HepG2 (cell line): ENCODE measurements around the gene SPTBN4. TPM values are rescaled to one million over a fixed set of nuclear protein-coding genes. Genes with fewer than 3 reads are reported as not detected.

Source experiments
- ARNT2 ChIP-seq: sonication (generic); formaldehyde crosslinking; IDR thresholded peaks from 2 replicates; pipeline ENCODE4 v1.8.0; 2022; ENCODE audit warnings: mild to moderate bottlenecking, low read depth, missing genetic modification reagents, moderate library complexity
- BCL3 ChIP-seq: sonication (generic); formaldehyde crosslinking; IDR thresholded peaks from 2 replicates; pipeline ENCODE4 v1.5.1; 2020; ENCODE audit warnings: mild to moderate bottlenecking, missing genetic modification reagents, moderate library complexity
- FOXA1 ChIP-seq, 2 experiments: fragments of 450-650 bp in 1 of 2; sonication (generic) in 1 of 2; formaldehyde crosslinking in 1 of 2; IDR thresholded peaks; 2 replicates each; pipeline versions ENCODE4 v1.4.0 to v1.6.1; 2016 to 2020; ENCODE audit warnings: missing genetic modification reagents in 1 of 2
- FOXA3 ChIP-seq: IDR thresholded peaks from 2 replicates; pipeline ENCODE4 v1.6.1; 2016; ENCODE audit warnings: missing genetic modification reagents, missing compliant biosample characterization
- JDP2 ChIP-seq: sonication (generic); formaldehyde crosslinking; IDR thresholded peaks from 2 replicates; pipeline ENCODE4 v1.8.1; 2022; ENCODE audit warnings: missing genetic modification reagents, borderline replicate concordance
- MBNL3 ChIP-seq: fragments of 250-450 bp; sonication (Bioruptor Pico); conservative IDR thresholded peaks from 2 replicates; pipeline ENCODE4 v1.8.0; 2022; ENCODE audit warnings: mild to moderate bottlenecking, inconsistent platforms
- MED8 ChIP-seq: sonication (generic); formaldehyde crosslinking; IDR thresholded peaks from 2 replicates; pipeline ENCODE4 v1.8.1; 2023; ENCODE audit warnings: mild to moderate bottlenecking, missing genetic modification reagents; ENCODE audit not compliant: insufficient replicate concordance
- MEIS2 ChIP-seq: sonication (generic); formaldehyde crosslinking; IDR thresholded peaks from 2 replicates; pipeline ENCODE4 v1.9.0; 2021; ENCODE audit warnings: mild to moderate bottlenecking, missing genetic modification reagents
- MLLT10 ChIP-seq: sonication (generic); formaldehyde crosslinking; IDR thresholded peaks from 2 replicates; pipeline ENCODE4 v1.4.0; 2020; ENCODE audit warnings: missing genetic modification reagents
- REST ChIP-seq, 2 experiments: IDR thresholded peaks; 2 replicates each; pipeline ENCODE4 v1.6.1; 2011 to 2012; ENCODE audit warnings: low read length in 2 of 2, borderline replicate concordance in 1 of 2, low read depth in 1 of 2, mild to moderate bottlenecking in 1 of 2, moderate library complexity in 1 of 2
- ZBTB20 ChIP-seq: sonication (generic); formaldehyde crosslinking; IDR thresholded peaks from 2 replicates; pipeline ENCODE4 v1.8.1; 2023; ENCODE audit warnings: missing genetic modification reagents, low read depth, mild to moderate bottlenecking, borderline replicate concordance
- polyA plus RNA-seq, 8 experiments: library from polyadenylated mRNA; depleted of rRNA in 3 of 8; stranded (reverse) in 7 of 8; unstranded in 1 of 8; fragments of >200 nt; fragmentation: Illumina TruSeq in 4 of 8; extraction: Trizol in 4 of 8; gene quantifications; 2 replicates each; pipeline versions ENCODE4 v1.2.1 to v1.2.3, GENCODE V29; 2011 to 2016; ENCODE audit warnings: low read depth in 4 of 8, missing spikeins in 1 of 8, mixed read lengths in 1 of 8; ENCODE audit not compliant: insufficient read depth in 1 of 8
- total RNA-seq, 5 experiments: library from RNA; depleted of rRNA; stranded (reverse); fragments of >200 nt; fragmentation: Illumina TruSeq; extraction: Trizol; gene quantifications; 2 replicates each; pipeline ENCODE4 v1.2.3, GENCODE V29; 2016; ENCODE audit warnings: low read depth in 1 of 5
- TF ChIP-seq, protein P1 (sequence below): sonication (generic); formaldehyde crosslinking; IDR thresholded peaks from 2 replicates; pipeline ENCODE4 v1.4.0; 2020; ENCODE audit warnings: missing genetic modification reagents, borderline replicate concordance
- TF ChIP-seq, protein P2 (sequence below): sonication (generic); formaldehyde crosslinking; IDR thresholded peaks from 2 replicates; pipeline ENCODE4 v1.4.0; 2020; ENCODE audit warnings: missing genetic modification reagents

SPTBN4 gene
- total and polyA plus RNA-seq, 2 of the 13 experiments (the other 11 are each of a cell fraction or from before 2014, with no cell fraction given) = 0.11 TPM

DNA sequence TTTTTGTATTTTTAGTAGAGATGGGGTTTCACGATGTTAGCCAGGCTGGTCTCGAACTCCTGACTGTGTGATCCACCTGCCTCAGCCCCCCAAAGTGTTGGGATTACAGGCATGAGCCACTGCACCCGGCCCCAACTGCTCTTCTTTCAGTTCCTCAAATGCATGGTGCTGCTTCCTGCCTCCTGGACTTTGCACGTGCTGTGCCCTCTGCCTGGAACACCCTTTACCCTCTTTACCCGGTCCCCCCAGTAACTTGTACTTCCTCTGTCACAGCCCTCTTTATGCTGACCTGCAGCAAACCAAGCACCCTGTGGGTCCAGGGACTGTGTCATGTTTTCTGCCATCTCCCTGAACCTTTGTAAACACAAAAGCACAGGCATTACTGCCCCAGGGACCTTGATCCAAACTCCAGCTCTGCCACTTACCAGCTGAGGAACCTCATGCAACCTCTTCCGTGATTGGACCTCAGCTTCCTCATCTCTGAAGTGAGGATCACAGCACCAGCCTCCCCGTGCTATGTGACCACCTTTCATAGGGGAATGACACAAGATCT lies 5.1 kb upstream of the SPTBN4 start (continued):
- TF ChIP-seq, protein P1, sequence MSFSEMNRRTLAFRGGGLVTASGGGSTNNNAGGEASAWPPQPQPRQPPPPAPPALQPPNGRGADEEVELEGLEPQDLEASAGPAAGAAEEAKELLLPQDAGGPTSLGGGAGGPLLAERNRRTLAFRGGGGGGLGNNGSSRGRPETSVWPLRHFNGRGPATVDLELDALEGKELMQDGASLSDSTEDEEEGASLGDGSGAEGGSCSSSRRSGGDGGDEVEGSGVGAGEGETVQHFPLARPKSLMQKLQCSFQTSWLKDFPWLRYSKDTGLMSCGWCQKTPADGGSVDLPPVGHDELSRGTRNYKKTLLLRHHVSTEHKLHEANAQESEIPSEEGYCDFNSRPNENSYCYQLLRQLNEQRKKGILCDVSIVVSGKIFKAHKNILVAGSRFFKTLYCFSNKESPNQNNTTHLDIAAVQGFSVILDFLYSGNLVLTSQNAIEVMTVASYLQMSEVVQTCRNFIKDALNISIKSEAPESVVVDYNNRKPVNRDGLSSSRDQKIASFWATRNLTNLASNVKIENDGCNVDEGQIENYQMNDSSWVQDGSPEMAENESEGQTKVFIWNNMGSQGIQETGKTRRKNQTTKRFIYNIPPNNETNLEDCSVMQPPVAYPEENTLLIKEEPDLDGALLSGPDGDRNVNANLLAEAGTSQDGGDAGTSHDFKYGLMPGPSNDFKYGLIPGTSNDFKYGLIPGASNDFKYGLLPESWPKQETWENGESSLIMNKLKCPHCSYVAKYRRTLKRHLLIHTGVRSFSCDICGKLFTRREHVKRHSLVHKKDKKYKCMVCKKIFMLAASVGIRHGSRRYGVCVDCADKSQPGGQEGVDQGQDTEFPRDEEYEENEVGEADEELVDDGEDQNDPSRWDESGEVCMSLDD (CRISPR knock-in tag) = no peak
- TF ChIP-seq REST (IDR thresholded peaks at IDR 0.05; ENCODE audit: borderline replicate concordance in 1 of 2, low read depth in 1 of 2, low read length in 2 of 2) (no peak), MED8 (CRISPR knock-in tag) (no peak), BCL3 (no peak), FOXA1 (IDR thresholded peaks at IDR 0.05) (no peak), FOXA1 (CRISPR knock-in tag; IDR thresholded peaks at IDR 0.05) (0 out of 2 replicates have a peak, but pooled peaks have one; percentile 40), JDP2 (CRISPR knock-in tag) (no peak), ARNT2 (CRISPR knock-in tag) (no peak), FOXA3 (CRISPR knock-in tag) (peak; percentile 58; the same call in 1 of the 2 replicates), MLLT10 (CRISPR knock-in tag) (no peak), MEIS2 (CRISPR knock-in tag) (peak; percentile 41; the same call in 1 of the 2 replicates), MBNL3 (CRISPR knock-in tag) (no peak), ZBTB20 (CRISPR knock-in tag) (no peak)
- TF ChIP-seq, protein P2, sequence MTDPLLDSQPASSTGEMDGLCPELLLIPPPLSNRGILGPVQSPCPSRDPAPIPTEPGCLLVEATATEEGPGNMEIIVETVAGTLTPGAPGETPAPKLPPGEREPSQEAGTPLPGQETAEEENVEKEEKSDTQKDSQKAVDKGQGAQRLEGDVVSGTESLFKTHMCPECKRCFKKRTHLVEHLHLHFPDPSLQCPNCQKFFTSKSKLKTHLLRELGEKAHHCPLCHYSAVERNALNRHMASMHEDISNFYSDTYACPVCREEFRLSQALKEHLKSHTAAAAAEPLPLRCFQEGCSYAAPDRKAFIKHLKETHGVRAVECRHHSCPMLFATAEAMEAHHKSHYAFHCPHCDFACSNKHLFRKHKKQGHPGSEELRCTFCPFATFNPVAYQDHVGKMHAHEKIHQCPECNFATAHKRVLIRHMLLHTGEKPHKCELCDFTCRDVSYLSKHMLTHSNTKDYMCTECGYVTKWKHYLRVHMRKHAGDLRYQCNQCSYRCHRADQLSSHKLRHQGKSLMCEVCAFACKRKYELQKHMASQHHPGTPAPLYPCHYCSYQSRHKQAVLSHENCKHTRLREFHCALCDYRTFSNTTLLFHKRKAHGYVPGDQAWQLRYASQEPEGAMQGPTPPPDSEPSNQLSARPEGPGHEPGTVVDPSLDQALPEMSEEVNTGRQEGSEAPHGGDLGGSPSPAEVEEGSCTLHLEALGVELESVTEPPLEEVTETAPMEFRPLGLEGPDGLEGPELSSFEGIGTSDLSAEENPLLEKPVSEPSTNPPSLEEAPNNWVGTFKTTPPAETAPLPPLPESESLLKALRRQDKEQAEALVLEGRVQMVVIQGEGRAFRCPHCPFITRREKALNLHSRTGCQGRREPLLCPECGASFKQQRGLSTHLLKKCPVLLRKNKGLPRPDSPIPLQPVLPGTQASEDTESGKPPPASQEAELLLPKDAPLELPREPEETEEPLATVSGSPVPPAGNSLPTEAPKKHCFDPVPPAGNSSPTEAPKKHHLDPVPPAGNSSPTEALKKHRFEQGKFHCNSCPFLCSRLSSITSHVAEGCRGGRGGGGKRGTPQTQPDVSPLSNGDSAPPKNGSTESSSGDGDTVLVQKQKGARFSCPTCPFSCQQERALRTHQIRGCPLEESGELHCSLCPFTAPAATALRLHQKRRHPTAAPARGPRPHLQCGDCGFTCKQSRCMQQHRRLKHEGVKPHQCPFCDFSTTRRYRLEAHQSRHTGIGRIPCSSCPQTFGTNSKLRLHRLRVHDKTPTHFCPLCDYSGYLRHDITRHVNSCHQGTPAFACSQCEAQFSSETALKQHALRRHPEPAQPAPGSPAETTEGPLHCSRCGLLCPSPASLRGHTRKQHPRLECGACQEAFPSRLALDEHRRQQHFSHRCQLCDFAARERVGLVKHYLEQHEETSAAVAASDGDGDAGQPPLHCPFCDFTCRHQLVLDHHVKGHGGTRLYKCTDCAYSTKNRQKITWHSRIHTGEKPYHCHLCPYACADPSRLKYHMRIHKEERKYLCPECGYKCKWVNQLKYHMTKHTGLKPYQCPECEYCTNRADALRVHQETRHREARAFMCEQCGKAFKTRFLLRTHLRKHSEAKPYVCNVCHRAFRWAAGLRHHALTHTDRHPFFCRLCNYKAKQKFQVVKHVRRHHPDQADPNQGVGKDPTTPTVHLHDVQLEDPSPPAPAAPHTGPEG = no peak
